GM18907 (cell line): Measurements from ENCODE around the gene USP32.

Experiments
- ATAC-seq: cut with Tn5 transposase; IDR thresholded peaks from one replicate; pipeline ENCODE4 v1.9.1; 2021; ENCODE audit warnings: mild to moderate bottlenecking, moderate library complexity; ENCODE audit not compliant: unreplicated experiment

Gene USP32

DNA sequence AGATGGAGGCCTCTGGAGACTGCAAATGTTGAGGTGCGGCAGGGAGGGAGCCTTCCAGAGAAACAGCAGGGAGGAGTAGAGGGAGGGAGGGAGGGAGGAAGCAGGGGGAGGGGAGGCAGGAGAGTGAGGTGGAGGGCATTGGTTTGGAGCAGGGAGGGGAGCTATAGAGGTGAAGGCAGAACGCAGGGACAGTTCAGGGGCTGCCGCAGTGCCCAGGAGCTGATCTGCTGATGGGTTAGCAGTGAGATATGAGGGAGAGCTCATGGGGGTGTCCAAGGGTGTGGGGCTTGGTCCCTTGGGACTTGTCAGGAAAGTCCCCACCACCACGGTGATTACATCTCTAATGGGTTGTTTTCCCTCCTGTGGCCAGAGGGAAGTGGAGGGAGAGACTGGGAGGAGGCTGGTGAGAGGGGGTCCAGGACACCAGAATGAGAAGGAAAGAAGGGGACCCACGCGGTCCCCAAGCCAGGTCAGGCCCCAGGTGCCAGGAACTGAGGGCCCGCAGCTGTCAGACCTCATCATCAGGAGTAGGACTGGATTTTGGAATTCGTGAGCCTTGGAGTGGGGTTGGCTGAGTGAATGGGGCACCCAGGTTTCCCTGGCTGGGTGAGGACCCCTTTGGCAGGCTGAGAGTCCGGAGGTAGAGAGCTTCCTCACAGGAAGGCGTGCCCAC, 231.0 kb downstream of the USP32 start:
- no peak for ATAC-seq

DNA sequence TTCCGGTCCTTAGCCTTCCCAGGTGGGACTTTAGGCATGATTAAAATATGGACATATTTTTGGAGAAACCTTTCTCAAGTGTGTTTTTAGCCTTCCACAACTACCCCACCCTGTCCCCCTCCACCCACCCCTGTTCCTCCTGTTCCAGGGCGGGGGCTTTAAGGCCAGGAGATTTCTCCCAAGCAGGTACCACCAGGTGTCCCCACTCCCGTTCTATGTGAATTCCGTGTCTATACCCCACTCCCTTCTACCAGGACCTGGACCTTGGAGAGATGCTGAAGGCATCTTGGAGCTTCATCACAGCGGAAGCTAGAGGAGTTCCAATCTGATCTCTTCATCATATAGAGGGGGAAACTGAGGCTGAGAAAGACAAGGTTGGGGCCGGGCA, 232.5 kb downstream of the USP32 start:
- ATAC-seq, result no peak

DNA sequence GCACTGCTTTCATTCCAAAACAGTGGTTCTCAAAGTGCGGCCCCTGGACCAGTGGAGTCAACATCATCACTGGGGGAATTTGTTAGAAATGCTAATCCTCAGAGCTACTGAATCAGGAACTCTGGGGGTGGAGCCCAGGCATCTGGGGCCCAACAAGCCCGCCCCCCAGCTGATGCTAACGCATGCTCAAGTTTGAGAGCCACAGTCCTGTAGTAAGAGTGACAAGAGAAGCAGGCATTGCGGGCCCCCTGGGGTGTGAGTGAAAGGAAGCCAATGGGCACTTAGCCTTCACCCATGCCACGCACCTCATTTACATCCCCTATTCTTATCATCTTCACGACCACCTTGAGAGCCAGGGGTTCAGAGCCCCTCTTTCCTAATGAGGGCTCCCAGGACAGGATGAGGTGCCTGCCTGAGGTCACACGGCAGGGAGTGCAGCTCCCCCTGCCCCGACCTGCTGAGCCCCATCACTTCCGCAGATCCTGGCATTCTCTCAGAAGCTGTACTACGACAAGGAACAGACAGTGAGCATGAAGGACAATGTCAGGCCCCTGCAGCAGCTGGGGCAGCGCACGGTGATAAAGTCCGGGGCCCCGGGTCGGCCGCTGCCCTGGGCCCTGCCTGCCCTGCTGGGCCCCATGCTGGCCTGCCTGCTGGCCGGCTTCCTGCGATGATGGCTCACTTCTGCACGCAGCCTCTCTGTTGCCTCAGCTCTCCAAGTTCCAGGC, 233.0 kb downstream of the USP32 start:
- ATAC-seq, result no peak

DNA sequence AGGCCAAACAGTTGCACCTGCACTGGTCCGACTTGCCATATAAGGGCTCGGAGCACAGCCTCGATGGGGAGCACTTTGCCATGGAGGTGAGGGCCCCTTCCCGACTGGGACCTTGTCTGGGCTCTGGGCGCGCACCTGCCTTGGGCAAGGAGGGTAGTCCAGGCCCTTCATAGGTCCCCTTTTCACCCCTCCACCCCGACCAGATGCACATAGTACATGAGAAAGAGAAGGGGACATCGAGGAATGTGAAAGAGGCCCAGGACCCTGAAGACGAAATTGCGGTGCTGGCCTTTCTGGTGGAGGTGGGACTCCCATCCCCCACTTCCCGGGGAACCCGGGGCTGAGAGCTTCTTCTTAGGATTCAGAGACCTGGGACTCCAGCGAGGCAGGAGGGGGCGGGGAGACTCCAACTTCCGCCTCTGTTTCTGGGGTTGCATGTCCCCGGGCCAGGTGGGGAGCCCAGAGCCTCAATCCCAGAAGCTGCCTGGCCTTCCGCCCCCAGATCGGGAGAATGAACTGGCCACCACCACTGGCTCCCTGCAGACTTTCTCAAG, 234.4 kb downstream of the USP32 start:
- no peak for ATAC-seq

DNA sequence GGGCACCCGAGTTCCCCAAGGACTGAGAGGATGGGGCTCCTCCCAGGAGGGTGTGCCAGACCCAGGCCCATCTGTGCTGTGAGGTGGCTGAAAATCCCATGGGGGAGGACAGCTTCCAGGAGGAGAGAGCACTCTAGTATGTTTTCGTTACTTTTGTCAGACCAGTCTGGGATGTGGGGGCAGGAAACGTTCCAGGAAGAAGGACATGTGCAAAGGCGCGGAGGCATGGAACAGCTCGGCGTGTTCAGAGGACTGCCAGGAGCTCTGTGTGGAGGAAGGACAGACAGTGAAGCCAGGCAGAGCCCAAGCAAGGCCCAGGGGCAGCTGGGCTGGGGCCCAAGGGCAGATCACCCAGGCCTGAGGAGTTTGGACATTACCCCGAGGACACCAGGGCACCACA, 235.2 kb downstream of the USP32 start:
- ATAC-seq, result no peak

DNA sequence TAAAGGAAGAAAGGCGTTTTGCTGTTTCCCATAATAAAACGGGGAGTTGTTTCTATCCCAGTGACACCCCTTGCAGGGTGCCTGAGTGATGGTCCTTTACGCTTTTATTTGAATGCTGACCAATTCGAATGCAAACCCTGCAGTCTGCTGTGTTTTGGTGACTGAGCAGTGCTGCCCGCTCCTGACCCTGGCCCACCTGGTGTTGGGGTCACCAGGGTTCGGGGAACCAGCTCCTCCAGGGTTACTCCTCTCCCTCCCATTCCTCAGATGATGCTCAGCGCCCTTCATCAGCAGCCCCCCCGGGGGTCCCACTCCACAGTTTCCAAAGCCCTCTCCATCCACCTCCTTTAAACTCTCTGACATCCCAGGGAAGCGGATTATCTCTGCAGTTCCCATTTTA, 236.1 kb downstream of the USP32 start:
- ATAC-seq, result no peak

DNA sequence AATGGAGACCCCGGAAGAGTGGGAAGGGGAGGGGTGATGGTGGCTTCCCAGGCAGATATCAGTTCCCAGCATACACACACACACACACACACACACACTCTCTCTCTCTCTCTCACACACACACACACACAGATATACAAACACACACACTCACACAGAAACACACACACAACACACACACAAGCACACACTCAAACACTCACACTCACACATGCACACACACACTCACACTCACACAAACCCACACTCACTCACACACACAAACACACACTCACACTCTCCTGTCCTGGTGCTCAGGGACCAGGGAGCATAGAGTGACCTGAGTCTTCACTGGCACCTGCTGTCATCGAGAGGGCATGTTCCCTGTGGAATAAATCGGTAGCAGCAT, 236.5 kb downstream of the USP32 start:
- no peak for ATAC-seq

DNA sequence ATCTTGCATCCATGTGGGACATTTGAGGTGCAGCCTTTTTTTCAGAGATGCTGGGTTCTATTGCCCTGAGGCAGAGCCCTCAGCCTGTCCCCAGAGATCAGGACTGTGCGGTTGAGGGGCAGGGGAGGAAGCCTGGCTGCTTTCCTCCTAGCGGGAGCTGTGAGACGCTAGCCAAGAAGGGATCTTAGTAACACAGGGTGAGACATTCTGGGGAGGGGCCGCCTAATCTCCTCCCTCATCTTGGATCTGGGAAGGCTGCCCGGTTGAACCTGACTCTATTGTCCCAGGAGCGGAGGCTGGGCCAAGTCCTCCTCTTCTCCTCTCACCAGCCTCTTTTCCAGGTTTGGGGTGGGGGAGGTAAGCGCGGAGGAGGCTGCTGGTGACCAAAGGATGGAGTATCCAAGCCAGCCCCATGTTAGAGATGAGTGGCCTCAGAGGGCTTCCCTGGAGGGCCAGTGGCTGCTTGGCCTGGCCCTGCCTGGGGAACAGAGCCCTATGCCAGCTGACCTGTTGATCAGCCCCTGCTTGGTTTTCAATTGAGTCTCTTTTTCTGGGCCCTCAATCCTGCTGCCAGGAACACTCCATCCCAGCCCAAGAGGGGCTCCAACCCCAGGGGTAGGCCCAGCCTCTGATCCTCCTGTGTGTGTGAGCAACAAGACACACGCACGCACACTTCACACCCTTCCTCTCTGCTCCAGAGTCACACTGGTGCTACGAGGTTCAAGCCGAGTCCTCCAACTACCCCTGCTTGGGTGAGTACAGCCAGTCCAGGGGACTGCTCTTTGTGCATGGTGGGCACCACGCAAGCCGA, 237.1 kb downstream of the USP32 start:
- no peak for ATAC-seq

DNA sequence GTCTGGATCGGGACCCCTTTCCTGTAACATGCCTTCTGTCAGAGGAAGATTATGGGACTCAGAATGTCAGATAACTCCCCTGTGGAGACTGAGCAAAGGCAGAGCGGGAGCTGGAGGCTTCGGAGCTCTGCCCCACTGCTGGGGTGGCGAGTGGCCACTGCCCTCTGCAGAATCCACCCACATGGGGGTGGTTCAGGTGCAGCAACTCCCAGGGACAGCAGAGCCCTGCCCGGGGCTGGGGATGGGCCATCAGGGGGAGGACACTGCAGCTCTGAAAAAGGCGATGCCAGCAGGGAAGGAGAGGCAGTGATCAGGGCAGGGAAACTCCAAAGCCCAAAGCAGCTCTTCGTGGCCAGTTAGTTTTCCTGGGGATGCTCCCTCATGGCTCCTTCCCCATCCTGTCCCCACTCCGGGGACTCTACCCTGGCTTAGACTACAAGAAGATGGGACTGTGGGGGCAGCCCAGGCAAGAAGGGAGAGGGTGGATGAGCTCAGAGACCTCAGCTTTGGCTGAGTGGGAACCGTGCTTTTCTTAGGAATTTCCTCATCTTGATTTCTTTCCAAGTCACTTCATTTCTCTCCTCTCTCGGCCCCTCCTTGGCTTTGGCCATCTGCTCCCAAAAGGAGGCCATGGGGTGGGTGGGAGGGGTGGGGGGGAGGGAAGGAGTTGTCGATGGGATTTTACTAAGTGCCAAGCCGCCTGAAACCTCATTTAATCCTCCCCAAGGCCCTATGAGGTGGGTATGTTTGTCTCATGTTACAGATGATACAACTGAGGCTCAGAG, 238.1 kb downstream of the USP32 start:
- no peak for ATAC-seq

DNA sequence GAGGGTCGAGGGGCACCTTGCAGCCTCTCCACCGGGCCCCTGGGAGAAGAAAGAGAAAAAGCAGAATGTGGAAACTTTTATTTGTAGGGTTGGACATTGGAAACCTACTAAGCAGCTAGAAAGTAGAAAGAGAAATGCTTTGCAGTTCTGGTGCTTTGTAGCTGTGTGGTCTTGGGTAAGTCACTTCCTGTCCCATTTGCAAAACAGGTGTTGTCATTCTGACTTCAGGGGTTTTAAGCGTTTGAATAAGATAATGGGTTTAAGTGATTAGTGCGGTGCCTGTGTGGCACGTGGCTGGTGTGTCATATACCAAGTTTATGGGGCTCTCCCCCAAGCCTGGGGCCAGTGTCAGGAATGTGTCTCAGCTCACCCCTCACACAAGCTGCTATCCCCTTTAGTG, 240.6 kb downstream of the USP32 start:
- peak; percentile 55 for ATAC-seq

DNA sequence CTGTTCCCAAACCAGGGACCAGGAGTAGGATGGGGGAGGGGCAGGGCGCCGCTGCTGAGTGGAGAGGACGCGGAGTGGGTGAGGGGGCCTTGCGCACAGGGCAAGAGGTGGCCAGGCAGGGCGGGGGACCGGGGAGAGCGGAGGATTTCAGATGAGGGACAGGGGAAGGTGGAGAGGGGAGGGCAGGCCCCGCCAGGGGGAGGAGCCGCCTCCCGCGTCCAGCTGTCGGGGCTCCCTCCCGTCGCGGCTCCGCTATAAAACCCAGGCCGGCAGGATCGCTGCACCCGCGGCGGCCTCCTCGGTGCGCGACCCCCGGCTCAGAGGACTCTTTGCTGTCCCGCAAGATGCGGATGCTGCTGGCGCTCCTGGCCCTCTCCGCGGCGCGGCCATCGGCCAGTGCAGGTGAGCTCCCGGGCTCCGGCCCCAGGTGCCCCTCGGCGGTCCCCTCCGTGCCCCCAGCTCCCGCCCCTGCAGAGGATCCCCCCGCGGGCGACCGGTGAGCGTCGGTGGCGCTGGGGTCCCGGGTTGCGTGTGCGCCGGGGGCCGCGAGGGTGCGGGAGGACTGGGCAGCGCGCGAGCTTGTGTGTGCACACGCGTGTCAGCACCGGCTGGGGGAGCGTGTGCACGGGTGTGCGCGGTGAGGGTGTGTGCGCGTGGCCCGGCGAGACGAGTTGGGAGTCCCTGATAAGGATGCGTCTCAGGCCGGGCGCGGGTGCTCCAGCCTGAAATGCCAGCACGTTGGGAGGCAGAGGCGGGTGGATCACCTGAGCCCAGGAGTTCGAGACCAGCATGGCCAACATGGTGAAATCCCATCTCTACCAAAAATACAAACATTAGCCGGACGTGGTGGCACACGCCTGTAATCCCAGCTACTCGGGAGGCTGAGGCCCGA, 242.0 kb downstream of the USP32 start, which contains the start of gene CA4:
Gene CA4 (plus strand): TSS at position 283 of the 892 bp plus-strand sequence. CDS start 62 bp downstream, at position 345.
- ATAC-seq, result no peak

DNA sequence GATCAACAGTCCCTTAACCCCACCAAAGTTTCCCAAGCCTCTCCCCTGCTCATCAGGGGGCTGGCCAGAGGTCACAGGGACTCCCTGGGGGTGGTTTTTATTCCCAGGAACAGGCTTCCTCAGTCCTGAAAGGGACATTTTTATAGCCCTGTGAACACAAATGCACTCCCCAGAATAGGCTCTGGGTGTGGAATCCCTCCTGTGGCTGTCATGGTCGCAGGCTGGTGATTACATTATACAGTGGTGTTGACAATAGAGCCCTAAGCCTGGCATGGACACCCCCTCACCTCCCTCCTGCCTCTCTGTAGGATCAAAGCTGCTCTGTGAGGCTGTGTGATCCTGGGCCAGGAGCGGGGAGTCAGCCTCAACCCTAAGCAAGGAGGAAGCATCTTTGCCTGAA, 243.6 kb downstream of the USP32 start:
- ATAC-seq, result no peak

DNA sequence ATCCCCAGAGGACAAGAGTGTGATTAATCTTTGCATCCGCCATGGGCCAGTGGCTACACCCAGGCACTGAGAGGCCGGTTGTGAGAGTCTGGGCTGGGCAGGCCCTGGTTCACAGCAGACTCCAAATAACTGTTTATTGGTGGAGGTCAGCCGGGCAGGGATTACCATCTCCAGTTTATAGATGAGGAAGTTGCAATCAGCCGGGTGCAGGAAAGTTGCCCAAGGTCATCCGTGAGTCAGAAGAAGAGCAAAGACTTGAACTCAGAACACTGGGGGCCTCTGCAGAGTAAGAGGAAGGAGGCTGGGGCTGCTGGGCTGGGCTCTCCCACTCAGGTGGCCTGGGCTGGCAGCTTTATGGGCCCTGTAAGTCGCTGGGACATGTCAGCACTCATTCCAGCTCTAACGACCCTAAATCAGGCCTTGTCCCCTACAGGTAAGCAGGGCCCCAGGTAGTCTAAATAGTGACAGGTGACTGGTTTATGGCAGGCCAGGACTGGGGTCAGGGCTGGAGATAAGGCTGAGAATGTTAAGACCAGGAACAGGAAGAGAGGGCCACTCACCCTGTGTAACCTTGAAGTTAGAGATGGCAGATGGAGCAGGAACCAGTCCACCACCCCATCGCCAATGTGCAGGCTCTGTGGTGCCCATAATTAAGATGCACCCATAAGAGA, 244.2 kb downstream of the USP32 start:
- no peak for ATAC-seq

DNA sequence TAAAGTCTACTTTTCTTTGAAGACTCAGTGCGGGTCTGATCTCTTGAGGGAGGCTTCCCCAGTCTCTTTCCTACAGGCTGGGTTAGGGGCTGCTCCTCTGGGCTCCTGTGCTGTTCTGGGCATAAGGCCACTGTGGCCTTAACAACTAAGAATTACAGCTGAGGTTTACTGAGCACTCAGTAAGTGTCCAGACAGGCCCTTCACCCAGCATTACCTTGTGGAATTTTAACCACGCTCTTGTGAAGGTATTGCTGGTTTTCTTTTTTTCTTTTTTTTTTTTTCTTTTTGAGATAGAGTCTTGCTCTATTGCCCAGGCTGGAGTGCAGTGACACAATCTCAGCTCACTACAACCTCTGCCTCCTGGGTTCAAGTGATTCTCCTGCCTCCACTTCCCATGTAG, 245.7 kb downstream of the USP32 start:
- no peak for ATAC-seq

DNA sequence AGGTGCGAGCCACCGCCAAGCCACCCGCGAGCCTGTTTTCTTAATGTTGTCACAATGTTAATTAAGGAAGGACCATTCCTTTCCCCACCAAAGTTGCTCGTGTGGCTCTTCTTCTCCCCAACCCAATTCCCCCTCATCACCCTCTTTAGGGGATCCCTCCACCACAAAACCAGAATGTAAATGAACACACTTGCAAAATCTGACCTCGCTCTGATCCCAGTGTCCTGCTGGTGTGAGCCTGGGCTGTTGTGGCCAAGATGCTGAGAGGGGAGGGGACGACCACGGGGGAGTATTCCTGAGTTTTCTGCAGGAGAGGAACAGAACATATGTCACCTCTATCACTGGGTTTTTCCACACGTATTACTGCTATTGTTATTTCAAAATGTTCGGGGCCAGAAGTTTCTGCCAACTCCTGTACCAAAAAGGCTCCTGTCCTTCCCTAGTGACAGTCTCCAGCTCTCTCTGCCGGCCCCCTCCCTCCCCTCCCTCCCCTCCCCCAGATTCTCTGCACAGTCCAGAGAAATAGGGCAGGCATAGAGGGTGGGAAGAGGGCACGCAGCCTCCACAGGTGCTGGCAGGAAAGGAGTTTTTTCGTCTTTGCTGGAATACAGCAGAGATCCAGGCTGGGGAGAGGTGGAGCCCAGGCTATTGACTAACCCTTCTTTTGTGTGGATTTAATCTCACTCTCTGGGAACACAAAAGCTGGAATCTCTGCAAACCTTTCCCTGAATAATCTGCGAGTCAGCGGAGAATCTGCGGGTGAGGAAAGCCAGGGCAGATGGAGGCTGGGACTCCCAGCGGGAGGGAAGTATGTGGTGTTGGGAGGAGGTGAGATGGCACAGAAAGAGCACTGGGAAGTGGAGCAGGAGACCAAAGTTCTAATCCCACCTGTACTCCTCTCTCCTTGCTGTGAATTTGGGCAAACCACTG, 246.7 kb downstream of the USP32 start:
- ATAC-seq, result no peak

DNA sequence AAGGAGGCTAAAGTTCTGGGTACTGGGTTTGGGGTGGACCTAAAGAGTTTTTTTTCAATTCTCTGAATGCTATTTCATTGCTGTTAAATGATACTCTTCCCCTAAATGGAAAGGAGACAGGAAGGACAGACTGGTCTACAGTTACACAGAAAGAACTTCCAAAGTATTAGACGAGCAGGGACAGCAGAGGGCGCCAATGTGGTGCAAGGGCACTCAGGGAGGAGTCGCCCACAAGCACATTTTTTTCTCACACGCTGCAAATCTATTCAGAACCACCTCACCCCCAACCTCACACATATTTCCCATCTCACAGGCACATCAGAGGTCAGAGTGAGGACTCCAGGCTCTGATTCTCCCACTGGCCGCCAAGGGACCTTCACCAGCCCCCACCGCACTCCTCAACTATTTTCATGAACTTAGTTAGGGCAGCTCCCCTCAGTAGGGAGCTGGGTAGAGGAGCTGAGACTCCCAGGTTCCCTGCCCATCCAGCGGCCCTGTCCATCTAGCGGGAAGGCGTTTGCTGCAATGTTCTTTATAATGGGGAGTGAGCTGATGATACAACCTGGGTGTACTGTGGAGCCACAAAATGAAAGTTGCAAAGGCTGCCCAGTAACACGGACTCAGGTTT, 248.9 kb downstream of the USP32 start:
- ATAC-seq, result peak; percentile 63

DNA sequence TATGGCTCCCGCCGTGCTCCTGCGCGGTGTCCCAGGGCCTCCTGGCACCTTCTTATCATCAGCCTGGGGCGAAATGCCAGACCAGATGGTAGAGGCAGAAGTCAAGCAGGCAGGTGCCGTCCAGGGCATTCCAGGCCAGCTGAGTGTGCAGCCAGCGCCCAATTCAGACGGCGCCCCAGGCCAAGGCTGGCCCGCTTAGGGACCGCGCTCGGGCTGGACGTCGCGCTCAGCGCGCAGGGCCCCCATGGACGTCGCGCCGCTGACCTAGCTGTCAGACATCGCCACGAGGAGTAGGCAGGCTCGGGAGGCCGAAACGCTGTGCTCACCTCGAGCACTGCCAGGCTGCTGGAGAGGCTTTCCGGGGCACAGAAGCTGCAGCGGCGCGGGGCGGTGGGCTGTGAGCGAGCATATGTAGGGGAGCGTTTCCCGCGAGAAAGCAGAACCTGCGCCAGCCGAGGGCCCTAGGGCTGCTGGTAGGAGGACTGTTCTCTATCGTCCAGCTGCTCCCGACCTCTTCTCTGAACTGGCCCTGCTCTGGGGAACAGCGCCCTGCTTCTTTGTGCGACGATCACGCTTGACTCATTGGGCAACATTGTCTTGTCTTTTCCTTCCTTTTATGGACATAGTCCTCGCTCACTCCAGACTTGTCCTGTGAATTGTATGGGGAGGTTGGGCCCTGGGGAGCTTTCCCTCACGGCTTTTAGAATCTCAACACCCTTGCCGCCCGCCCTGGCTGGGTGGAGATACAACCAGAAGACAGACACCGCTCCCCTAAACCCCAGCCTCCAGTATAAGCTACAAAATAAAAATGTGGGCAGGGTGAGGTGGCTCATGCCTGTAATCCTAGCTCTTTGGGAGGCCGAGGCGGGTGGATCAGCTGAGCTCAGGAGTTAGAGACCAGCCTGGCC, 250.6 kb downstream of the USP32 start:
- no peak for ATAC-seq
